Kidney (tissue), 14 donors: ENCODE data around the gene GNPTAB. TPM values are rescaled to one million over a fixed set of nuclear protein-coding genes. Genes with fewer than 3 reads are reported as not detected.
"Not testable (repeated sequence)": the region's sequence is repeated elsewhere in the genome, so short reads cannot be mapped to it uniquely, and the experiment has no call there.

Experiments
- DNase-seq, 5 donors: peaks; one replicate each; pipeline ENCODE4 v3.0.0-alpha.2; 2013 to 2020
- FAIRE-seq: peaks from 2 replicates; lab custom pipeline; 2012; peaks lifted over from hg19 to GRCh38; lab: Jason Lieb, UNC
- H3K27ac ChIP-seq, 2 donors: one replicate each; pipeline ENCODE4 v1.7.0; 2013; ENCODE audit warnings: low read depth in 2 of 2, low read length in 2 of 2, inconsistent platforms in 1 of 2
- H3K27me3 ChIP-seq: one replicate; pipeline ENCODE4 v1.7.1; 2013; ENCODE audit warnings: low read length, inconsistent platforms; ENCODE audit not compliant: control insufficient read depth, insufficient read depth
- H3K36me3 ChIP-seq, 3 donors: one replicate each; pipeline versions ENCODE4 v1.7.0 to v1.7.1; 2013; ENCODE audit warnings: low read length in 3 of 3, control low read depth in 1 of 3, inconsistent platforms in 1 of 3; ENCODE audit not compliant: insufficient read depth in 3 of 3, control insufficient read depth in 2 of 3
- H3K4me1 ChIP-seq, 3 donors: one replicate each; pipeline versions ENCODE4 v1.7.0 to v1.7.1; 2013; ENCODE audit warnings: low read length in 3 of 3, inconsistent platforms in 1 of 3, low read depth in 1 of 3; ENCODE audit not compliant: control insufficient read depth in 2 of 3, insufficient read depth in 2 of 3
- H3K4me3 ChIP-seq, 3 donors: one replicate each; pipeline versions ENCODE4 v1.7.0 to v1.8.1; 2013; ENCODE audit warnings: low read length in 3 of 3, control low read depth in 1 of 3, inconsistent platforms in 1 of 3
- H3K9ac ChIP-seq, 3 donors: one replicate each; pipeline versions ENCODE4 v1.7.0 to v1.7.1; 2013; ENCODE audit warnings: low read length in 3 of 3, control low read depth in 1 of 3, inconsistent platforms in 1 of 3
- H3K9me3 ChIP-seq, 3 donors: one replicate each; pipeline versions ENCODE4 v1.7.0 to v1.7.1; 2013; ENCODE audit warnings: low read length in 3 of 3, control low read depth in 1 of 3, inconsistent platforms in 1 of 3; ENCODE audit not compliant: control insufficient read depth in 2 of 3, insufficient read depth in 1 of 3
- intact Hi-C: fragments of 100-400 bp; cut with DNase I; formaldehyde crosslinking; loops from one replicate; pipeline ENCODE4 v1.11.1; 2022
- polyA plus RNA-seq: library from polyadenylated mRNA; stranded (reverse); fragments of 350-450 nt; fragmentation: Illumina TruSeq; extraction: RNeasy Lipid Tissue Mini Kit (QIAGEN cat#74804); gene quantifications from one replicate; pipeline ENCODE4 v1.2.3, GENCODE V29; 2014; ENCODE audit warnings: low read depth, low replicate concordance; ENCODE audit not compliant: insufficient read depth
- total RNA-seq: library from RNA; stranded (reverse); fragmentation: NEBNext Ultra II Directional; extraction: Animal tissue kit (Norgen Biotek cat#: 25700); gene quantifications from one replicate; pipeline ENCODE4 v1.2.1, GENCODE V29; 2021
- TF ChIP-seq, protein P1 (sequence below): IDR thresholded peaks from 3 replicates; pipeline ENCODE4 v1.5.1; 2012; ENCODE audit warnings: mild to moderate bottlenecking, moderate library complexity, borderline replicate concordance; ENCODE audit not compliant: insufficient read depth; ENCODE audit errors: extremely low read depth
- donor health status: control.
- donor health status: control.
- donor health status: control.
- donor health status: control.
- donor health status: control.
- donor health status: DM: yes; HTN: yes; CAD: no.
- donor health status: Normal renal cell carcinoma (clear cell type).

GNPTAB gene
- total and polyA plus RNA-seq, 2 donors from 2014 or later = 17.8 to 46.0 TPM

DNA sequence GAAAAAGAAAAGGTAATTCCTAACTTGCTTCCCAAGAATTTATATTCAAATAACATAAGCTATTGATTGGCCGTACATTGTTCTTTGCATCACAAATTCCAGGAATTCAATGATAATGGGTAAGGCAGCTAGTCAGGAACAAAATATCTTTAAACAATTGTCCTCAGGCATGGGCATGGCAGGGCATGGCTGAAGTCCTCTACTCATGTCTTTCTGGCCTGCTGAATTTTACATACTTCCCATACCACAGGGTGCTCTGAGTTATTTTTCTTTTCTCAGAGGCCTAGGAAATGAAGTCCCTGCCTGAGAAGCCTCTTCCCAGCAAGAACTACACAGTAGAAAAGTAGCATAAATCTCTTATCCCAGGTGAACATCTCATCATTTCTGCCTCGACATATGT lies 31.5 kb upstream of the GNPTAB start:
- intact Hi-C loops = no loop called here
- peaks cover 0 to 6% (median 3%) of the 10 kb centered on the region in 3 donors for H3K4me1 ChIP-seq
- H3K27me3 ChIP-seq = no peaks in the 10 kb centered on the region
- TF ChIP-seq, protein P1, sequence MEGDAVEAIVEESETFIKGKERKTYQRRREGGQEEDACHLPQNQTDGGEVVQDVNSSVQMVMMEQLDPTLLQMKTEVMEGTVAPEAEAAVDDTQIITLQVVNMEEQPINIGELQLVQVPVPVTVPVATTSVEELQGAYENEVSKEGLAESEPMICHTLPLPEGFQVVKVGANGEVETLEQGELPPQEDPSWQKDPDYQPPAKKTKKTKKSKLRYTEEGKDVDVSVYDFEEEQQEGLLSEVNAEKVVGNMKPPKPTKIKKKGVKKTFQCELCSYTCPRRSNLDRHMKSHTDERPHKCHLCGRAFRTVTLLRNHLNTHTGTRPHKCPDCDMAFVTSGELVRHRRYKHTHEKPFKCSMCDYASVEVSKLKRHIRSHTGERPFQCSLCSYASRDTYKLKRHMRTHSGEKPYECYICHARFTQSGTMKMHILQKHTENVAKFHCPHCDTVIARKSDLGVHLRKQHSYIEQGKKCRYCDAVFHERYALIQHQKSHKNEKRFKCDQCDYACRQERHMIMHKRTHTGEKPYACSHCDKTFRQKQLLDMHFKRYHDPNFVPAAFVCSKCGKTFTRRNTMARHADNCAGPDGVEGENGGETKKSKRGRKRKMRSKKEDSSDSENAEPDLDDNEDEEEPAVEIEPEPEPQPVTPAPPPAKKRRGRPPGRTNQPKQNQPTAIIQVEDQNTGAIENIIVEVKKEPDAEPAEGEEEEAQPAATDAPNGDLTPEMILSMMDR = no peak
- FAIRE-seq = no peak
- no peak overlapping the region for H3K4me3 ChIP-seq
- no peak overlapping the region for H3K9ac ChIP-seq
- no peak for DNase-seq
- H3K9me3 ChIP-seq = no peaks in the 10 kb centered on the region
- H3K27ac ChIP-seq = no peak overlapping the region
- H3K36me3 ChIP-seq = no peaks in the 10 kb centered on the region

DNA sequence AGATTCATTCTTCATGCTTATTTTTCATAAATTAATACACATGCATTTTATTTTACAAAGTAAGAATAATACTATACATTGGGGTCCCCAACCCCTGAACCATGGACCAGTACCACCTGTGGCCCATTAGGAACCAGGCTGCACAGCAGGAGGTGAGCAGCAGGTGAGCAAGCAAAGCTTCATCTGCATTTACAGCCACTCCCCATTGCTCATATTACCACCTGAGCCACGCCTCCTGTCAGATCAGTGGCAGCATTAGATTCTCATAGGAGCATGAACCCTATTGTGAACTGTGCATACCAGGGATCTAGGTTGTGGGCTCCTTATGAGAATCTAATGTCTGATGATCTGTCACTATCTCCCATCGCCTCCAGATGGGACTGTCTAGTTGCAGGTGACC lies 30.9 kb upstream of the GNPTAB start:
- intact Hi-C loops, H3K27ac ChIP-seq, H3K27me3 ChIP-seq, H3K9me3 ChIP-seq, DNase-seq, H3K9ac ChIP-seq, H3K4me3 ChIP-seq, H3K36me3 ChIP-seq, FAIRE-seq: not testable (repeated sequence)
- peaks cover 0 to 11% (median 3%) of the 10 kb centered on the region in 3 donors for H3K4me1 ChIP-seq

DNA sequence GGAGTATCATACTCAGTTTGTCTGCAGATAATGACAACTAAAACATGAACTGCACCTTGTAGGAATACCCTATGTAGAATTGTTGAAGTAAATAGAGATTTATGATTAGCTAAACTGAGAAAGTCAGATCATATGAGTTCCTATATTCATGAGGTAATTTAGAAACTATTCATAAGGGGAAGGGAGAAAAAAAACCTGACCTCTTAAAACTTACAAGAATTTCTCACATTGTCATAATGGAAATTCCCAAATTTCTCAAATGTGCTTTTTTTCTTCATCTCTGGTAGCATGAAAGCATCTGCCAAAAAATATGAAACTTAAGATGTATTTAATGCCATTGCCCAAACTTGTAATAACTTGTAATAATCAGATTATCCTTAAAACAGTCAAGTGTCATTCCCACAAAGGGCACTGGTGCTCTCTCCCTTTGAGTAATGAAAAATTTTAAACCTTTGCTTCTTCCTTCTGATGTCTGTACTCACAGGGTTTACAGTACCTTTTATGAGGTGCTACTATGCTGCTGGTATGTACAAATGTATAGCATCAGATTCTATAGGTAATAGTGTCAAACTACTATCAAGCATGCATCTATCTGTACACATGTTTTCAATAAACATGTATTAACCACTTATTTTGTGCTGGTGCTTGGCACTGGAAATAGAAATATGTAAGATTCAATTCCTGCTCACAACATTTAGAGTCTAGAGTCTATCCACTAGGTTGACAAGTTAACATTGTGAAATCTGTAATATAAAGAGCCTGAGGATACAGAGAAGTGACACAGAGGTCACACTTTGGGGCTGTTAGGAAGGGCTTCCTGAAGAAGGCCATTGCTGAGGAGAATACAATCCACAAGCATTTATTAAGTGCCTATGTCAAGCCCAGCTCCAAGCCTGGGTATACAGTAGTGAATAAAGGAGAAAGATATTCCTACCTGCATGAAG lies 29.2 kb upstream of the GNPTAB start:
- Histone ChIP-seq H3K9ac (no peak overlapping the region), H3K9me3 (no peaks in the 10 kb centered on the region), H3K36me3 (no peaks in the 10 kb centered on the region), H3K27me3 (no peaks in the 10 kb centered on the region), H3K4me3 (no peak overlapping the region), H3K4me1 (peaks cover 0 to 11% (median 5%) of the 10 kb centered on the region in 3 donors), H3K27ac (no peak overlapping the region)
- no peak for DNase-seq
- TF ChIP-seq, protein P1 = no peak
- FAIRE-seq = no peak
- intact Hi-C loops = no loop called here

DNA sequence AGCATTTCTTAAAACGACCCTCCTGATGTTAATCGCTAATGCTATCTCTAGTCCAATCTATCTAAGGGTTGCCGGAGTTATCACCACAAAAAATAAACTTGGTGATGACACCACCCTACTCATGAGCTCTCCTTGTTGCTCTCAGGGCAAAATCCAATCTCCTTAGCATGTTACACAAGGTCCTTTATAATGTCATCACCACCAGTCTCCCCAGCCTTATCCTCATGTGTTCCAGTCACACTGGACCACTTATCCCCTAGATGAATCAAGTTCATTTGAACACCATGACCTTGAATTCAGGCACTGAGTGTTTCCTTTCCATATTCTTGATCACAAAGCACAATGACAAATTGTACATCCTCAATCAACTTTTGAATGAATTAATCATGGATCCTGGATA lies 27.6 kb upstream of the GNPTAB start:
- Histone ChIP-seq H3K36me3 (no peaks in the 10 kb centered on the region), H3K4me3 (no peak overlapping the region), H3K9ac (no peak overlapping the region), H3K9me3 (no peaks in the 10 kb centered on the region), H3K4me1 (peaks cover 0 to 11% (median 8%) of the 10 kb centered on the region in 3 donors), H3K27ac (no peak overlapping the region), H3K27me3 (no peaks in the 10 kb centered on the region)
- intact Hi-C loops = no loop called here
- FAIRE-seq (no peak), DNase-seq (no peak)
- TF ChIP-seq, protein P1 = no peak
